Sigmoid colon (tissue), 4 donors: Measurements from ENCODE around the gene ZBTB5.
"Not testable (repeated sequence)": the region's sequence is repeated elsewhere in the genome, so short reads cannot be mapped to it uniquely, and the experiment has no call there.

Source experiments
- EP300 ChIP-seq, 4 donors: sonication (generic); formaldehyde crosslinking; IDR thresholded peaks; one replicate each; pipeline ENCODE4 v1.6.1; 2017; ENCODE audit warnings: antibody characterized with exemption in 4 of 4
- POLR2A ChIP-seq, 2 donors: fragments of 450-650 bp; IDR thresholded peaks; one replicate each; pipeline ENCODE4 v1.6.1; 2016; ENCODE audit warnings: antibody characterized with exemption in 2 of 2, mild to moderate bottlenecking in 2 of 2, moderate library complexity in 2 of 2
- TF ChIP-seq, protein P1 (sequence below), 4 experiments: fragments of 450-650 bp in 3 of 4; fragments of 200-600 bp in 1 of 4; IDR thresholded peaks; one replicate each; pipeline ENCODE4 v1.5.1; 2016 to 2019; ENCODE audit warnings: antibody characterized with exemption in 4 of 4, mild to moderate bottlenecking in 3 of 4, moderate library complexity in 2 of 4

DNA sequence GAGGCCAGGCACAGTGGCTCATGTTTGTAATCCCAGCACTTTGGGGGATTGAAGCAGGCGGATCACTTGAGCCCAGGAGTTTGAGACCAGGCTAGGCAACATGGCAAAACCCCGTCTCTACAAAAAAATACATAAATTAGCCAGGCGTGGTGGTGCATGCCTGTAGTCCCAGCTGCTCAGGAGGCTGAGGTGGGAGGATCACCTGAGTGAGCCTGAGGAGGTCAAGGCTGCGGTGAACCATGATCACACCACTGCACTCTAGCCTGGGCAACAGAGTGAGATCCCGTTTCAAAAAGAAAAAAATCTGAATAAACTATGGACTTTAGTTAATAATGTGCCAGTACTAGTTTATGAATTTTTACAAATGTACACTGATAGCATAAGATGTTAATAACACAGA is 44.8 kb upstream of the ZBTB5 start:
- not testable (repeated sequence) for TF ChIP-seq POLR2A, EP300 (IDR thresholded peaks at IDR 0.05)
- TF ChIP-seq, protein P1, sequence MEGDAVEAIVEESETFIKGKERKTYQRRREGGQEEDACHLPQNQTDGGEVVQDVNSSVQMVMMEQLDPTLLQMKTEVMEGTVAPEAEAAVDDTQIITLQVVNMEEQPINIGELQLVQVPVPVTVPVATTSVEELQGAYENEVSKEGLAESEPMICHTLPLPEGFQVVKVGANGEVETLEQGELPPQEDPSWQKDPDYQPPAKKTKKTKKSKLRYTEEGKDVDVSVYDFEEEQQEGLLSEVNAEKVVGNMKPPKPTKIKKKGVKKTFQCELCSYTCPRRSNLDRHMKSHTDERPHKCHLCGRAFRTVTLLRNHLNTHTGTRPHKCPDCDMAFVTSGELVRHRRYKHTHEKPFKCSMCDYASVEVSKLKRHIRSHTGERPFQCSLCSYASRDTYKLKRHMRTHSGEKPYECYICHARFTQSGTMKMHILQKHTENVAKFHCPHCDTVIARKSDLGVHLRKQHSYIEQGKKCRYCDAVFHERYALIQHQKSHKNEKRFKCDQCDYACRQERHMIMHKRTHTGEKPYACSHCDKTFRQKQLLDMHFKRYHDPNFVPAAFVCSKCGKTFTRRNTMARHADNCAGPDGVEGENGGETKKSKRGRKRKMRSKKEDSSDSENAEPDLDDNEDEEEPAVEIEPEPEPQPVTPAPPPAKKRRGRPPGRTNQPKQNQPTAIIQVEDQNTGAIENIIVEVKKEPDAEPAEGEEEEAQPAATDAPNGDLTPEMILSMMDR (IDR thresholded peaks at IDR 0.05) = not testable (repeated sequence)
